ENCODE measurements around the gene SCNN1A.

- TF ChIP-seq EZH2phosphoT487 (IDR thresholded peaks at IDR 0.05; ENCODE audit: low read depth, severe bottlenecking, unreplicated experiment) (no peak), CTCF (IDR thresholded peaks at IDR 0.05; ENCODE audit: poor library complexity) (no peak), EZH2 (IDR thresholded peaks at IDR 0.05; ENCODE audit: borderline replicate concordance) (no peak)
Observed at GRCh38 chr12:6336889-6337853, 38.2 kb downstream of the SCNN1A start.
